Panc1 (cell line): ENCODE data around the gene IFT27. TPM values are rescaled to one million over a fixed set of nuclear protein-coding genes. Genes with fewer than 3 reads are reported as not detected.

Source experiments
- ATAC-seq: fragments of 200-7000 bp; cut with Tn5 transposase; 2 replicates; pipeline ENCODE4 v1.9.1; 2020; ENCODE audit warnings: mild to moderate bottlenecking, moderate library complexity
- BruUV-seq: library from RNA; stranded (reverse); fragments of 400-500 nt; replicated peaks from 2 replicates; lab custom pipeline; 2021; lab: Mats Ljungman, UMichigan
- CTCF ChIA-PET: fragments of 300-600 bp; sonication (Branson Sonifier 250); formaldehyde crosslinking; loops from one replicate; lab custom pipeline; 2022; ENCODE audit warnings: antibody characterized with exemption; lab: Charles Lee
- POLR2A ChIA-PET: fragments of 300-600 bp; sonication (Branson Sonifier 250); formaldehyde crosslinking; loops from one replicate; lab custom pipeline; 2022; ENCODE audit warnings: antibody characterized with exemption; lab: Charles Lee
- DNase-seq: peaks from one replicate; pipeline ENCODE4 v3.0.0-alpha.2; 2010; ENCODE audit warnings: low read depth, low spot score
- H3K27ac ChIP-seq: 2 replicates; pipeline ENCODE4 v1.5.1; 2011; ENCODE audit warnings: mild to moderate bottlenecking, low read length, inconsistent platforms
- H3K27me3 ChIP-seq: fragments of 200-500 bp; sonication (Bioruptor generic); 2 replicates; pipeline ENCODE4 v1.6.0; 2014; ENCODE audit warnings: low read length, inconsistent platforms; ENCODE audit not compliant: control insufficient read depth, insufficient read depth
- H3K36me3 ChIP-seq: fragments of 200-500 bp; sonication (Bioruptor generic); 2 replicates; pipeline ENCODE4 v1.5.1; 2014; ENCODE audit warnings: inconsistent platforms, mild to moderate bottlenecking, low read length, moderate library complexity; ENCODE audit not compliant: control insufficient read depth, insufficient read depth
- H3K4me1 ChIP-seq: 2 replicates; pipeline ENCODE4 v1.5.1; 2011; ENCODE audit warnings: inconsistent platforms, mild to moderate bottlenecking, low read length, moderate library complexity; ENCODE audit not compliant: control insufficient read depth, insufficient read depth
- H3K4me3 ChIP-seq, 2 experiments: 2 replicates each; pipeline ENCODE4 v1.5.1; 2011 to 2012; ENCODE audit warnings: low read depth in 2 of 2, low read length in 2 of 2, mild to moderate bottlenecking in 2 of 2, inconsistent platforms in 1 of 2, moderate library complexity in 1 of 2
- H3K9me3 ChIP-seq: fragments of 200-500 bp; sonication (Bioruptor generic); 2 replicates; pipeline ENCODE4 v1.5.1; 2014; ENCODE audit warnings: low read depth, mild to moderate bottlenecking, inconsistent platforms, low read length, moderate library complexity; ENCODE audit not compliant: control insufficient read depth, insufficient read depth
- CTCF ChIP-seq: fragments of 450-650 bp; IDR thresholded peaks from 2 replicates; pipeline ENCODE4 v1.5.1; 2017; ENCODE audit warnings: mild to moderate bottlenecking
- POLR2AphosphoS5 ChIP-seq: IDR thresholded peaks from 2 replicates; pipeline ENCODE4 v1.6.1; 2012; ENCODE audit warnings: mild to moderate bottlenecking, low read depth, low read length, moderate library complexity
- REST ChIP-seq, 2 experiments: IDR thresholded peaks; 2 replicates each; pipeline ENCODE4 v1.6.1; 2011 to 2012; ENCODE audit warnings: low read depth in 2 of 2, control low read depth in 1 of 2, low read length in 1 of 2, mild to moderate bottlenecking in 1 of 2, moderate library complexity in 1 of 2; ENCODE audit not compliant: insufficient read depth in 1 of 2
- SIN3A ChIP-seq: IDR thresholded peaks from 2 replicates; pipeline ENCODE4 v1.6.1; 2012; ENCODE audit warnings: low read depth, mild to moderate bottlenecking, low read length, moderate library complexity, borderline replicate concordance; ENCODE audit not compliant: insufficient read depth
- TCF7L2 ChIP-seq: IDR thresholded peaks from 2 replicates; pipeline ENCODE4 v1.6.1; 2011; ENCODE audit warnings: mild to moderate bottlenecking, low read depth, low read length, inconsistent platforms
- in situ Hi-C: cut with HindIII; loops from 2 replicates; pipeline ENCODE4 v1.10.0; 2016; ENCODE audit warnings: low sequenced_read_pairs, low pct_unique_long_range_greater_than_20kb
- intact Hi-C: fragments of 100-400 bp; cut with micrococcal nuclease; formaldehyde crosslinking; loops from one replicate; pipeline ENCODE4 v1.10.0; 2022; ENCODE audit not compliant: unreplicated experiment
- total RNA-seq: library from RNA; stranded (reverse); gene quantifications from one replicate; pipeline ENCODE4 v1.2.1, GENCODE V29; 2021; ENCODE audit not compliant: unreplicated experiment

IFT27 gene
- total RNA-seq, 1 experiment from 2014 or later, result 44.4 TPM

- no TSS peak for BruUV-seq
- in situ Hi-C loops, result no loop called here
- intact Hi-C loops, result no loop called here
These were observed 48.8 kb downstream of the IFT27 start for GRCh38 chr22:36727110-36727509.

GRCh38 chr22:36726007-36726380, 49.9 kb downstream of the IFT27 start:
- Histone ChIP-seq H3K4me1 (no peaks in the 10 kb centered on the region), H3K4me3 (no peak overlapping the region), H3K27me3 (no peaks in the 10 kb centered on the region), H3K36me3 (no peaks in the 10 kb centered on the region), H3K27ac (no peak overlapping the region), H3K9me3 (no peaks in the 10 kb centered on the region)
- ChIA-PET POLR2A (interaction anchor here (0.6 to 0.7 kb wide), 5 partner anchors 97 to 1470 kb away, joined by 3 to 6 read pairs (median 4); no protein-coding TSS in a partner anchor), CTCF (no interaction called here)
- TF ChIP-seq SIN3A (no peak), CTCF (no peak), TCF7L2 (no peak), POLR2AphosphoS5 (no peak), REST (IDR thresholded peaks at IDR 0.05; ENCODE audit: insufficient read depth in 1 of 2, low read depth in 2 of 2, low read length in 1 of 2) (no peak)
- BruUV-seq, result no TSS peak
- intact Hi-C loops (no loop called here), in situ Hi-C loops (no loop called here)
- ATAC-seq (no peak), DNase-seq (no peak)

More at GRCh38 chr22:36727110-36727509, 48.8 kb downstream of the IFT27 start:
- ChIA-PET POLR2A (no interaction called here), CTCF (no interaction called here)
- DNase-seq (no peak), ATAC-seq (no peak)
- H3K27ac ChIP-seq, result no peak overlapping the region
- H3K4me3 ChIP-seq, result no peak overlapping the region
- no peaks in the 10 kb centered on the region for H3K27me3 ChIP-seq
- TF ChIP-seq POLR2AphosphoS5 (no peak), REST (IDR thresholded peaks at IDR 0.05; ENCODE audit: insufficient read depth in 1 of 2, low read depth in 2 of 2, low read length in 1 of 2) (no peak), CTCF (no peak), TCF7L2 (no peak), SIN3A (no peak)
- no peaks in the 10 kb centered on the region for H3K9me3 ChIP-seq
- no peaks in the 10 kb centered on the region for H3K36me3 ChIP-seq
- no peaks in the 10 kb centered on the region for H3K4me1 ChIP-seq
